ENCODE results near the gene MAGEL2.

The MAGEL2 gene

DNA sequence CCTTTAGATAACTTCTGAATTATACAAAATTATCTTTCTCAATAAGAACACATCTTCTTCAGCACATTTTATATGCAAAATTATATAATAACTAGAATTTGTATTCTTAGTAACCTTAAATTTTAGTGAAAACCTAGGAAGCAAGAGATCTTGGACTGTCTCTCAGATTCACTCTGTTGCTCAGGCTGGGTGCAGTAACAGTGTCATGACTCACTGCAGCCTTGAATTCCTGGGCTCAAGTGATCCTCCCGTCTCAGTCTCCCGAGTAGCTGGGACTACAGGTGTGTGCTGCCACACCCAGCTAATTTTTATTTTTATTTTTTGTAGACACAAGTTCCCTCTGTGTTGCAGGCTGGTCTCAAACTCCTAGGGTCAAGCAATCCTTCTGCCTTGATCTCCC, 52.3 kb downstream of the MAGEL2 start:
- in situ Hi-C loops (cut with MboI; ENCODE audit: low pct_unique_long_range_greater_than_20kb, low sequenced_read_pairs, unreplicated experiment), result no loop called here
- DNase-seq (ENCODE audit: low spot score), result no peak
- no peak for TF ChIP-seq CTCF (IDR thresholded peaks at IDR 0.05; ENCODE audit: extremely low read depth, insufficient read depth, missing control alignments)

DNA sequence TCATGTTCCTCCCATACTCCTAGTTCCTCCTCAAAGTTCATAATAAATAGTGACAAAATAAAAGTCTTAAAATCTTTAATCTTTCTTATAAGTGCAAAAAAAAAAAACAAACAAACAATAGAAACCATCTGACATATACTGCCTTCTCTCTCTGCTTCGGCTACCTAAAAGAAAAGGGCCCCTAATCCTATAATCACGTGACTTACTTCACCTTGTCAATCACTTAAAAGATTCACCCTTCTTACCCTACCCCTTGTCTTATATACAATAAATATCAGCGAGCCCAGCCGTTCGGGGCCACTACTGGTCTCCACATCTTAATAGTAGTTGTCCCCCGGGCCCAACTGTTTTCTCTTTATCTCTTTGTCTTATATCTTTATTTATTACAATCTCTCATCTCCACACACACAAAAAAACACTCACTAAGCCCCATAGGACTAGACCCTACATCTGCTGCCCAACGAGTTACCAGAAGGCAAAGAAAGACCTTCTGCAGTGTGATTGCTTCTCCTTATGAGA, 53.4 kb downstream of the MAGEL2 start:
- in situ Hi-C loops (cut with MboI; ENCODE audit: low pct_unique_long_range_greater_than_20kb, low sequenced_read_pairs, unreplicated experiment), result no loop called here
- TF ChIP-seq CTCF (IDR thresholded peaks at IDR 0.05; ENCODE audit: extremely low read depth, insufficient read depth, missing control alignments), result no peak
- DNase-seq (ENCODE audit: low spot score), result no peak
